Mononuclear cell (primary cell): ENCODE results near the gene SLC34A1. TPM values are rescaled to one million over a fixed set of nuclear protein-coding genes. Genes with fewer than 3 reads are reported as not detected.

Experiments used
- H3K27me3 ChIP-seq: 2 replicates; pipeline ENCODE4 v1.6.0; 2011; ENCODE audit warnings: low read length, control low read depth; ENCODE audit not compliant: insufficient read depth
- H3K4me1 ChIP-seq: 2 replicates; pipeline ENCODE4 v1.5.1; 2011; ENCODE audit warnings: mild to moderate bottlenecking, low read length, control low read depth; ENCODE audit not compliant: insufficient read depth
- H3K4me3 ChIP-seq: 2 replicates; pipeline ENCODE4 v1.5.1; 2011; ENCODE audit warnings: mild to moderate bottlenecking, low read length, moderate library complexity
- H3K9me3 ChIP-seq: 2 replicates; pipeline ENCODE4 v1.5.1; 2011; ENCODE audit warnings: low read depth, mild to moderate bottlenecking, control low read depth, low read length
- total RNA-seq: library from RNA; depleted of rRNA; stranded (reverse); fragments of >200 nt; gene quantifications from one replicate; pipeline ENCODE4 v1.2.3, GENCODE V29; 2012

Gene SLC34A1
- total RNA-seq, 1 donor: 0.21 TPM

DNA sequence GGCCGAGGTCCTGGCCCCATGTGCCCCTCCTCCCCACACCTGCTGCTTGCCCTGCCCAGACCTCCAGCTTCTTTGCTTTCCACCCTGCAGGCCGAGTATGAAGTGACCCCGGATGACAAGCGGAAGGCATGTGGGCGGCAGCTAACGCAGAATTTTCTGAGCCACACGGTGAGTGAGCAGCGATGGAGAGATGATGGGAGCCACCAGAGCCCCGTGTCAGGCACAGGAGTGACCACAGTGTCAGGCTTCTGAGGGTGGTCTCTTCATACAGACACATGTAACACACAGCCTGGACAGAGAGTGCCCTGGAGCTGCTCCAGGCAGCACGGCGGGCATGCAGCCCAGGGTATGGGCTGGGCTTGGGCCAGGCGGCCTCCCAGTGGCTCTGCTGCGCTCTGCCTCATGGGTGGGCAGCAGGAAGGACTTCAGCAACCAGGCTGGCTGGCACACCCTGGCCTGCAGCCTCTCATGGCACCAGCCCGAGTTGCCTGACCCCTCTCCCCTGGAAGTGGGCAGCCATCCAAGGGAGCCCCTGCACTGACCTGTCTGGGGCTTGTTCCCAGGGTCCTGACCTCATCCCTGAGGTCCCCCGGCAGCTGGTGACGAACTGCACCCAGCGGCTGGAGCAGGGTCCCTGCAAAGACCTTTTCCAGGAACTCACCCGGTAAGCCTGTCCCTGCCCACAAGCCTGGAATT is 48.1 kb downstream of the SLC34A1 start:
- Histone ChIP-seq H3K27me3 (no peaks in the 10 kb centered on the region), H3K4me1 (peaks cover 89% of the 10 kb centered on the region), H3K9me3 (no peaks in the 10 kb centered on the region), H3K4me3 (peak overlapping the region; percentile 1)

DNA sequence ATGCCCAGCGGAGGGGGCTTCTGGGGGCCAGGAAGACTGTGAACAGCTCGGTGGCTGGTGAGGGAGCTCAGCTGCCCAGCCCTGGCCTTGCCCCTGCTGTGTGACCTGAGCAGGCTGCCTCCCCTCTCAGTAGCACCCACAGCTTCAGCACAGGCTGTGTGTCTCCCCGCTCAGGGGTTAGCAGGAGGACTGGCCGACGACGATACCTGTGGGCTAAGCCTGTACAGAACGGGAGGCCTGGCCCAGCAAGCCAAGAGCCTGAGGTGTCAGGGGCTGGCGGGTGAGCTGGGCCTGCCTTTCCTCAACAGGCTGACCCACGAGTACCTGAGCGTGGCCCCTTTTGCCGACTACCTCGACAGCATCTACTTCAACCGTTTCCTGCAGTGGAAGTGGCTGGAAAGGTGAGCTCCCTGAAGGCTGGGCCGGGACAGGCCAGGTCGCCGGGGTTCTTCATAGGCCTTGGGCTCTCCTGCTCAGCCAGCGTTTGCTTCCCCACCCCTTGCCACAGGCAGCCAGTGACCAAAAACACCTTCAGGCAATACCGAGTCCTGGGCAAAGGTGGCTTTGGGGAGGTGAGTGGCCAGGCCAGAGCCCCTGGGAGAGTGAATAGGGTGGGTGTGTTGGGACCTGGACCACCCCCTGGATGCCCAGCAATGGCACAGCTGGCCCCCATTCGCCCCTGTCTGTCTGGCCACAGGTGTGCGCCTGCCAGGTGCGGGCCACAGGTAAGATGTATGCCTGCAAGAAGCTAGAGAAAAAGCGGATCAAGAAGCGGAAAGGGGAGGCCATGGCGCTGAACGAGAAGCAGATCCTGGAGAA is 48.8 kb downstream of the SLC34A1 start:
- no peak overlapping the region for H3K4me3 ChIP-seq
- no peaks in the 10 kb centered on the region for H3K9me3 ChIP-seq
- no peaks in the 10 kb centered on the region for H3K27me3 ChIP-seq
- peaks cover 85% of the 10 kb centered on the region for H3K4me1 ChIP-seq

DNA sequence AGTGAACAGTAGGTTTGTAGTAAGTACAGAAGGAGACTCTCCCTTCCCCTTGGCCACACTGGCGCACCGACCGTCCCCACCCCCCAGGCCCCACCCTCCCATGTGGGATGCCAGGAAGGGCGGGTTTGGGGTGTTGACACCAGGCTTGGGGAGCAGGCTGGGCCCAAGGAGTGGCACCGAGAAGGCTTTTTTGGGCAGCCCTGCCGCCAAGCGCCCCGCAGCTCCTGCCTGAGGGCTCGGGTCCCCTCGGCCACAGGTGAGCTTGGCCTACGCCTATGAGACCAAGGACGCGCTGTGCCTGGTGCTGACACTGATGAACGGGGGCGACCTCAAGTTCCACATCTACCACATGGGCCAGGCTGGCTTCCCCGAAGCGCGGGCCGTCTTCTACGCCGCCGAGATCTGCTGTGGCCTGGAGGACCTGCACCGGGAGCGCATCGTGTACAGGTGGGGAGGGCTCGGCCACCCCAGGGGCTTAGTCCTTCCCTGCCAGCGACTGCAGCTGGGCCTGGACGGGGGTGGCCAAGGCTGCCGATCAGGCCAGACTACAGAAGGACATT is 49.5 kb downstream of the SLC34A1 start:
- no peaks in the 10 kb centered on the region for H3K27me3 ChIP-seq
- no peak overlapping the region for H3K4me3 ChIP-seq
- H3K9me3 ChIP-seq: no peaks in the 10 kb centered on the region
- peaks cover 83% of the 10 kb centered on the region for H3K4me1 ChIP-seq

DNA sequence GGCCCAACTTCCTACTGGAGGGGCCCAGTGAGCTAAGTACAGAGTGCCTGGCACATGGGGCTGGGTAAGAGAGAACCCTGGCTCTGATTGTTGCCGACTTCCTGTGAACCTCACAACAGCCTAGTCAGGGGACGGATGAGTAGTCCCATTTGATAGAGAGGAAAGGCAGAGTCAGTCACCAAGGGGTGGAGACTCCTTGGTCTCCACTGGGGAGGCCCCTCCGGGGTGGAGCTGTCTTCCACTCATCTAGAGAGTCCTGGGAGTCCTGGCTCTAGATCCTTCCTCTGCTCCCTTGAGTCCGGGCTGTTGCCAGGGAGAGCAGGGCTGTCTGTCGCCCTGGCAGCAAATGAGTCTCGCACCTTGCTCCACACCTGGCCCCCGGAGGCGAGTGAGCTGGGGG is 50.2 kb downstream of the SLC34A1 start:
- Histone ChIP-seq H3K4me1 (peaks cover 80% of the 10 kb centered on the region), H3K4me3 (no peak overlapping the region), H3K9me3 (no peaks in the 10 kb centered on the region), H3K27me3 (no peaks in the 10 kb centered on the region)

DNA sequence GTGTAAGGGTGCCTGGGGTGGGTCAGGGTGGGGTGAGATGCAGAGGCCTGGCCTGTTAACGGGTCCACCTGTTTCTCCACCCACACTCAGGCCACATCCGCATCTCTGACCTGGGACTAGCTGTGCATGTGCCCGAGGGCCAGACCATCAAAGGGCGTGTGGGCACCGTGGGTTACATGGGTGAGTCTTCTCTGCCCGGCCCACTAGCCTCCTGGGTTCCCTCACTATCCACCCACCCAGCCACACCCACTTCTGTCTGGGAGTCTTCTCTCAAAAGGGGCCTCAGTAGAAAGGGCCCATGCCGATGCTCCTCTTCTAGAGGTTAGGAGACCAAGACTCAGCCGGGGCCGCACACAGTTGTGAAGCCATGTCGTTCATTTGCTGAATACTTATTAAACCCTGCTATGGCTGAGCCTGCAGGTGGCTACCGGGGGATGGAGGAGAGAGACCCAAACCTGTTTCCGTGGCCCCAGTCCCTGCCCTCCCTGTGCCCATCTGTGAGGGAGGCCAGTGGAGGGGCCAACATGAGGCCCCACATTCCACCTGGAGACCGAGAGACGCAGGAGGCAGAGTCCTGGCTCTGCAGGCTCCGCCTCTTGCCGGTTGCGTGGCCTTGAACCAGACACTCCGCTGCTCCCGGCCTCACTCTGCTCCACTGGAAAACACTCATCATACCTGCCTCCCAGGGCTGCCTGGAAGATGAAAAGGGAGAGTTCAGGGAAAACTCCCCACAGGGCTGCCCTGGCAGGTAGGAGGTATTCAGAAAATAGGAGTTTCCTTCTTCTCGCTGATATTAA is 50.9 kb downstream of the SLC34A1 start:
- Histone ChIP-seq H3K4me1 (peaks cover 76% of the 10 kb centered on the region), H3K27me3 (no peaks in the 10 kb centered on the region), H3K9me3 (no peaks in the 10 kb centered on the region), H3K4me3 (no peak overlapping the region)

DNA sequence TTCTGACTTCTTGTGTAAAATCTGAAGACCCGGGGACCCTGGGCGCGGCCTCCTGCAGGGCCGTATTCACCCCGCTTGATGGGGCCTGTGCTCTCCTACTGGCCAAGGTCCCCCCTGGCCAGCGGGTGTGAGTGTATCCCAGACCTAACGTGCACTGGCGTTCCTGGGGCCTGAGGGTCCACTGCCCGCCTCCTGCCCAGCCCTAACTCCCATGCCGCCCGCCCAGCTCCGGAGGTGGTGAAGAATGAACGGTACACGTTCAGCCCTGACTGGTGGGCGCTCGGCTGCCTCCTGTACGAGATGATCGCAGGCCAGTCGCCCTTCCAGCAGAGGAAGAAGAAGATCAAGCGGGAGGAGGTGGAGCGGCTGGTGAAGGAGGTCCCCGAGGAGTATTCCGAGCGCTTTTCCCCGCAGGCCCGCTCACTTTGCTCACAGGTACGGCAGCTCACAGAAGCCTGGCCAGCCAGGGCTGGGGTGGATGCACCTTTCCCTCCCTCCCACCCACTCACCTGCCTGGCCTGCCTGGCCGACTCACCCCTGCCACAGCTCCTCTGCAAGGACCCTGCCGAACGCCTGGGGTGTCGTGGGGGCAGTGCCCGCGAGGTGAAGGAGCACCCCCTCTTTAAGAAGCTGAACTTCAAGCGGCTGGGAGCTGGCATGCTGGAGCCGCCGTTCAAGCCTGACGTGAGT is 51.8 kb downstream of the SLC34A1 start:
- peaks cover 76% of the 10 kb centered on the region for H3K4me1 ChIP-seq
- H3K9me3 ChIP-seq: no peaks in the 10 kb centered on the region
- no peaks in the 10 kb centered on the region for H3K27me3 ChIP-seq
- no peak overlapping the region for H3K4me3 ChIP-seq

DNA sequence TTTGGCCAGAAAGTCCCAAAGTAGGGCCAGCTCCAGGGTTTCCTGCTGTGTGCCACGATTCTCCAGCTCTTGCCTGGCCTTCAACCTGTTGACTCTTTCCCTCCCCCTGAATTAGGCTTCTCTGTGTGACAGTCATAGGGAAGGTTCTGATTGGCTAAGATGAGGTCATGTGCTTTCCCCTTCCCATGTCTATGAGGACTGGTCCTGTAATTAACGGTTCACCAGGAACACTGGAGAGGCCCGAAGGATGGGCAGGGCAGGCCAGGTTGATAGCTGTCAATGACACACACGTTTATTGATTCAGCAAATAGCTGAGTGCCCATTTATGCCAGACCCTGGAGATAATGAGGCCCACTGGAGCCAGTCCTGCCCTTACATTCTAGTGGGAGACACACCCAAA is 53.4 kb downstream of the SLC34A1 start:
- Histone ChIP-seq H3K9me3 (no peaks in the 10 kb centered on the region), H3K4me1 (peaks cover 63% of the 10 kb centered on the region), H3K27me3 (no peaks in the 10 kb centered on the region), H3K4me3 (no peak overlapping the region)

DNA sequence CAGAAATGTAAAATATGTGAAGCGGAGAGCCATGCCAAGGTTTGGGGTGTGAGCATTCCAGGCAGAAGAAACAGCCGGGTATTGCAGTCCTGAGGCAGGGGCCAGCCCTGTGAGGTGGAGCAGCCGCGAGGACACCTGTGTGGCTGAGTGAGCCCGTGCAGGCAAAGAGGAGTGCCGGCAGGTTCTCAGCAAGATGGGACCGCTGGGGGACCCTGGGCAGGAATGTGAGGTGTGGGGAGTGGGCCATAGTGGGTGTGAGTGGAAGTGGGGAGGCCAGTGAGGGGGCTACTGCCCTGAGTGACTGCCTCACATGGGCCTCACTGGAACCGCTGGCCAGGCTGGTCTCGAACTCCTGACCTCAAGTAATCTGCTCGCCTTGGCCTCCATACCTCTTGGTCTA is 54.2 kb downstream of the SLC34A1 start:
- no peaks in the 10 kb centered on the region for H3K27me3 ChIP-seq
- no peak overlapping the region for H3K4me3 ChIP-seq
- H3K4me1 ChIP-seq: peaks cover 58% of the 10 kb centered on the region
- no peaks in the 10 kb centered on the region for H3K9me3 ChIP-seq

DNA sequence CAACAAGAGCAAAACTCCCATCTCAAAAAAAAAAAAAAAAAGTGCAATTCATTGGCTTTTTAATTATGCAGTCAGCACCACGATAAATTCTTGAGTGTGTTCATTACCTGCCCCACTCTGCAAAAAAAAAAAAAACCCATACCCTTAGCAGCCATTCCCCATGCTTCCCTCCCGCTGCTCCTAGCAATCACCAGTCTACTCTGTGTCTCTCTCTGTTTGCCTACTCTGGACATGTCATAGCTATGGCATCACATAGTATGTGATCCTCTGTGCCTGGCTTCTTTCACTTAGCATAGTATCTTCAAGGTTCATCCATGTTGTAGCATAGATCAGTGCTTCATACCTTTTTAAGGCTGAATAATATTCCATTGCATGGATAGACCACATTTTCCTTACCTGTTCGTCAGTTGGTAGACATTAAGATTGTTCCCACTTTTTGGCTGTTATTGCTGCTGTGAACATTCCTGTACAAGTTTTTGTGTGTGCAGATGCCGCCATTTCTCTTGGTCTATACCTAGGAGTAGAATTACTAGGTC is 55.4 kb downstream of the SLC34A1 start:
- Histone ChIP-seq H3K27me3 (no peaks in the 10 kb centered on the region), H3K4me1 (peaks cover 53% of the 10 kb centered on the region), H3K4me3 (no peak overlapping the region), H3K9me3 (no peaks in the 10 kb centered on the region)

DNA sequence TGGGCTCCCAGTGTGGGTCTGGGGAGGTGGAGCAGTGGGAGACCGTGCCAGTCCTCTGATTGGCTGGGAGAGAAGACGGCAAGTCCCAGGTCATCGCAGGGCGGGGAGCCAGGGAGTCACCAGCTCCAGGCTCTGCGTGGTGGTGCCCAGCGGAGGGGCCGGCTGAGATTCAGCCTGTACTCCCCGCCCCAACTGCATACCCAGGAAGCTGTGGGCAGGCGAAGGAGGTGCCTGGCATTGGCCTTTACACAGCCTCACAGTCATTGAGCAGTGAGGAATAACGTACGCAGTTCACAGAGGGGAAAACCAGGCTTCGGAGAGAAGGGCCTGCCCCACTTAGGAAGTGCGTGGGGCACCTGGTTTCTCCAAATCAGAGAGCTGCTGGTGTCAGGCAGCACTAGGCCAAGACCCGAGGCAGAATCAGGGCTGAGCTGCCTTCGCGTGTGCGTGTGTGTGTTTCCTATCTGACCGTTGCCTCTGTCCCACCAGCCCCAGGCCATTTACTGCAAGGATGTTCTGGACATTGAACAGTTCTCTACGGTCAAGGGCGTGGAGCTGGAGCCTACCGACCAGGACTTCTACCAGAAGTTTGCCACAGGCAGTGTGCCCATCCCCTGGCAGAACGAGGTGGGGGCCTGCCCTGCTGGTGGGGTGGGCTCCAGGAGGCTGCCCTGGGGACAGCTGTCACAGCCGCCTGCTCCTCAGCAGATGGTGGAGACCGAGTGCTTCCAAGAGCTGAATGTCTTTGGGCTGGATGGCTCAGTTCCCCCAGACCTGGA is 56.2 kb downstream of the SLC34A1 start:
- Histone ChIP-seq H3K4me1 (peaks cover 53% of the 10 kb centered on the region), H3K9me3 (no peaks in the 10 kb centered on the region), H3K4me3 (no peak overlapping the region)

DNA sequence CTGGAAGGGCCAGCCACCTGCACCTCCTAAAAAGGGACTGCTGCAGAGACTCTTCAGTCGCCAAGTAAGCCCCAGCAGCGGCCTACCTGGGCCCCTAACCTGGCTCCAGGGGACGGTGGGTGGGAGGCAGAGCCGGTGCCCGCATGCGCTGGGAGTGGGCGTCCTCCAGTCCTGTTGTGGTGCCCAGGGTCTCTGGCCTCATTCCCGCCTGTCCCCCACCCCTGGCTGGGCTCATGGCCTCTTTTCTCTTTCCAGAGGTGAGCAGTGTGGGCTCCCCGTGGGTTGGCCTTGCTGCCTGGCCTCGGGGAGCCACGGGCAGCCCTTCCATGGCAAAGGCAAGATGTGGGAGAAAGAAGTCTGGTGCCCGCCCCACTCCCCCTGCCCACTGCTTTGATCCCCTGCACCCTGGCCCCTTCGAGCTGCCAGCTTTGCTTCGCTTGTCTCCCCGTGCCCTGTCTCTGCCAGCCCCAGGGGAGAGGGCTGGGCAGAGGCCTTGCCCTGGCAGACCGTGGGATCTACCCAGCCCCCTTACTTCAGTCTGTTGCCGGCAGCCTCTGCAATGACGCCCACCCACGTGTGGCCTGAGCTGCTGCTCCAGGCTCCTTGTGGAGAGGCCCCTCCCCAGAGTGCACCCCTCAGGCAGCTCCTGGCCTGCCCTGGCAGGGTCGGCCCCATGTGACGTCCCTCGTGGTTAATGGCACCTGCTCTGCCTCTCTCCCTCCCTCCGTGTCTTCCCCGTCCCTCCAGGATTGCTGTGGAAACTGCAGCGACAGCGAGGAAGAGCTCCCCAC is 57.0 kb downstream of the SLC34A1 start:
- no peaks in the 10 kb centered on the region for H3K9me3 ChIP-seq
- H3K27me3 ChIP-seq: no peaks in the 10 kb centered on the region
- no peak overlapping the region for H3K4me3 ChIP-seq
- H3K4me1 ChIP-seq: peaks cover 59% of the 10 kb centered on the region

More for the DNA sequence above, 56.2 kb downstream of the SLC34A1 start:
- H3K27me3 ChIP-seq: no peaks in the 10 kb centered on the region

DNA sequence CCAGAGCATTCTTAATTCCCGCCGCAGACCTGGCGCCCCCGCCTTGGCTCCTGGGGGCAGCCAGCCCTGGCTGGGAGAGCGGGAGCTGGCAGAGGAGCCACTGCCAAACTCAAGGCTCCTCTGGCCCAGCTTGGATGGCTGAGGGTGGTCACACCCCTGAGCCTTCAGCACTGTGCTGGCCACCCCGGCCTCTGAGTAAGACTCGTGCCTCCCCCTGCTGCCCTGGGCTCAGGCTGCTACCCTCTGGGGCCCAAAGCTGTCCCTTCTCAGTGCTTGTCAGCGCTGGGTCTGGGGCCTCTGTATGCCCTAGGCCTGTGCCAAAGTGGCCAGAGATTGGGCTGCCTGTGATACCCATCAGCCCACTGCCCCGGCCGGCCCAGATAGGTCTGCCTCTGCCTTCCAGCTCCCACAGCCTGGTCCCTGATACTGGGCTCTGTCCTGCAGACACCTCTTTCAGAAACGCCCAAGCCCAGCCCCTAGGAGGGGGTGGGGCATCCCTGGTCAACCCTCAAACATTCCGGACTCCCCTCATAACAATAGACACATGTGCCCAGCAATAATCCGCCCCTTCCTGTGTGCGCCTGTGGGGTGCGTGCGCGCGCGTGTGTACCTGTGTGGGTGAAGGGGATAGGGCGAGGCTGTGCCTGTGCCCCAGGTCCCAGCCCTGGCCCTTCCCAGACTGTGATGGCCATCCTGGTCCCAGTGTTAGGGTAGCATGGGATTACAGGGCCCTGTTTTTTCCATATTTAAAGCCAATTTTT is 58.0 kb downstream of the SLC34A1 start:
- Histone ChIP-seq H3K4me3 (no peak overlapping the region), H3K4me1 (peaks cover 57% of the 10 kb centered on the region), H3K27me3 (no peaks in the 10 kb centered on the region), H3K9me3 (no peaks in the 10 kb centered on the region)
